Tibial artery (tissue), 4 donors: ENCODE data around the gene ZCCHC10.

Source experiments
- DNase-seq, 2 donors: peaks; one replicate each; pipeline ENCODE4 v3.0.0-alpha.2; 2019
- H3K27ac ChIP-seq, 2 donors: fragments of 200-600 bp; sonication (generic) in 1 of 2; 1 replicate in 1 of 2; 2 replicates in 1 of 2; pipeline ENCODE4 v1.5.1; 2018 to 2019; ENCODE audit warnings: mild to moderate bottlenecking in 1 of 2
- H3K27me3 ChIP-seq, 2 donors: fragments of 200-600 bp; sonication (generic) in 1 of 2; one replicate each; pipeline versions ENCODE4 v1.5.1 to v1.6.0; 2016 to 2019
- H3K36me3 ChIP-seq, 3 donors: fragments of 200-600 bp; sonication (generic) in 2 of 3; one replicate each; pipeline ENCODE4 v1.5.1; 2016 to 2019; ENCODE audit warnings: mild to moderate bottlenecking in 2 of 3
- H3K4me1 ChIP-seq, 4 donors: fragments of 200-600 bp; sonication (generic) in 2 of 4; 1 replicate in 3 of 4; 2 replicates in 1 of 4; pipeline ENCODE4 v1.5.1; 2016 to 2019
- H3K4me3 ChIP-seq, 2 donors: fragments of 200-600 bp; sonication (generic) in 1 of 2; 1 replicate in 1 of 2; 2 replicates in 1 of 2; pipeline ENCODE4 v1.5.1; 2018 to 2019; ENCODE audit warnings: mild to moderate bottlenecking in 2 of 2
- H3K9me3 ChIP-seq, 3 donors: fragments of 200-600 bp; sonication (generic) in 1 of 3; one replicate each; pipeline ENCODE4 v1.5.1; 2016 to 2019
- intact Hi-C: fragments of 100-400 bp; cut with DNase I; formaldehyde crosslinking; loops from one replicate; pipeline ENCODE4 v1.15.0; 2023; ENCODE audit warnings: low total_unique reads
- TF ChIP-seq, protein P1 (sequence below), 2 experiments: fragments of 200-600 bp in 1 of 2; fragments of 450-650 bp in 1 of 2; IDR thresholded peaks; one replicate each; pipeline ENCODE4 v1.5.1; 2017 to 2019; ENCODE audit warnings: antibody characterized with exemption in 2 of 2, mild to moderate bottlenecking in 1 of 2, moderate library complexity in 1 of 2

The ZCCHC10 gene

GRCh38 chr5:133063965-133064364, 37.6 kb upstream of the ZCCHC10 start:
- Histone ChIP-seq H3K27me3 (no peaks in the 10 kb centered on the region), H3K4me1 (peaks cover 0 to 25% (median 3%) of the 10 kb centered on the region in 4 donors), H3K27ac (no peak overlapping the region), H3K4me3 (no peak overlapping the region), H3K36me3 (peaks cover 16 to 31% (median 30%) of the 10 kb centered on the region in 3 donors), H3K9me3 (no peaks in the 10 kb centered on the region)
- TF ChIP-seq, protein P1, sequence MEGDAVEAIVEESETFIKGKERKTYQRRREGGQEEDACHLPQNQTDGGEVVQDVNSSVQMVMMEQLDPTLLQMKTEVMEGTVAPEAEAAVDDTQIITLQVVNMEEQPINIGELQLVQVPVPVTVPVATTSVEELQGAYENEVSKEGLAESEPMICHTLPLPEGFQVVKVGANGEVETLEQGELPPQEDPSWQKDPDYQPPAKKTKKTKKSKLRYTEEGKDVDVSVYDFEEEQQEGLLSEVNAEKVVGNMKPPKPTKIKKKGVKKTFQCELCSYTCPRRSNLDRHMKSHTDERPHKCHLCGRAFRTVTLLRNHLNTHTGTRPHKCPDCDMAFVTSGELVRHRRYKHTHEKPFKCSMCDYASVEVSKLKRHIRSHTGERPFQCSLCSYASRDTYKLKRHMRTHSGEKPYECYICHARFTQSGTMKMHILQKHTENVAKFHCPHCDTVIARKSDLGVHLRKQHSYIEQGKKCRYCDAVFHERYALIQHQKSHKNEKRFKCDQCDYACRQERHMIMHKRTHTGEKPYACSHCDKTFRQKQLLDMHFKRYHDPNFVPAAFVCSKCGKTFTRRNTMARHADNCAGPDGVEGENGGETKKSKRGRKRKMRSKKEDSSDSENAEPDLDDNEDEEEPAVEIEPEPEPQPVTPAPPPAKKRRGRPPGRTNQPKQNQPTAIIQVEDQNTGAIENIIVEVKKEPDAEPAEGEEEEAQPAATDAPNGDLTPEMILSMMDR (IDR thresholded peaks at IDR 0.05) = no peak
- DNase-seq = no peak
- intact Hi-C loops = no loop called here

DNA sequence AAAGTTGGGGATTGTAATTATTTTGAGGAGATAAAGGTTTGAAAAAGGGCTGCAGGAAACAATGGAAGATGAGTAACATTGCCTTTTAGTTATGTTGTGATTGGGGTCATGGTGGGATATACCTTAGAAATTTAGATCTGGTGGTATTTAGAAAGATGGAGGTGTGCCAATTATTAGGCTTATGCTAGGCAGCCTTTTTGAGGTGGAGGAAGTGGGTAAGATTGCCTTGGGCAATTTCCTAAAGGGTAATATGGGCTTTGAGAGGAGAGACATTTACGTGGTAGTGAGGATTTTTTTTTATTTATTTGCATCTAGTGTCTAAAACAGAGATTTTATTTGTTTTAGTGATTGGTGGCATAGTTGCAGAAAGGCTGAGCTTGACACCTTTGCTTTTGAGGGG, 35.9 kb upstream of the ZCCHC10 start:
- Histone ChIP-seq H3K27me3 (no peaks in the 10 kb centered on the region), H3K4me1 (peaks cover 0 to 41% (median 11%) of the 10 kb centered on the region in 4 donors), H3K9me3 (no peaks in the 10 kb centered on the region), H3K36me3 (peaks cover 4 to 19% (median 14%) of the 10 kb centered on the region in 3 donors), H3K27ac (no peak overlapping the region), H3K4me3 (no peak overlapping the region)
- no peak for DNase-seq
- intact Hi-C loops = no loop called here
- TF ChIP-seq, protein P1 (IDR thresholded peaks at IDR 0.05) = no peak

DNA sequence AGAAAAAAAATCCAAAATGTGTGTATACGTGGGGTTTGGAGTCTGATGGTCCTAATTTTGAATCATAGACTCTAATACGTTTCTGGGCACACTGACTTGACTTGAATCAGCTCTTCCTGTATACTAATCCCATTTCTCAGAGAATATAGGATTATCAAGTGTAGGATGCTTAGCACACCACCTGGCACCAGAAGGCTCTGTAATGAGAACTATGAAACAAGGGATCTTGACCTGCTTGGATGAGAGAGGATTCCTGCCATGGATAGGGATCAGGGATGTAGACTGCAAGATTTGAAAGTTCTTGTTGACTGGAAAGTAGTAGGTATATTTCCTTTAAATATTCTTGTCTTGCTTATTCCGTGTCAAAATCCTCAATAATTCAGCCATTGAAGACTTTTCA, 33.3 kb upstream of the ZCCHC10 start:
- Histone ChIP-seq H3K4me3 (no peak overlapping the region), H3K9me3 (no peaks in the 10 kb centered on the region), H3K36me3 (no peaks in the 10 kb centered on the region), H3K27ac (no peak overlapping the region), H3K27me3 (no peaks in the 10 kb centered on the region), H3K4me1 (peaks cover 0 to 60% (median 14%) of the 10 kb centered on the region in 4 donors)
- intact Hi-C loops = no loop called here
- TF ChIP-seq, protein P1 (IDR thresholded peaks at IDR 0.05) = no peak
- no peak for DNase-seq

DNA sequence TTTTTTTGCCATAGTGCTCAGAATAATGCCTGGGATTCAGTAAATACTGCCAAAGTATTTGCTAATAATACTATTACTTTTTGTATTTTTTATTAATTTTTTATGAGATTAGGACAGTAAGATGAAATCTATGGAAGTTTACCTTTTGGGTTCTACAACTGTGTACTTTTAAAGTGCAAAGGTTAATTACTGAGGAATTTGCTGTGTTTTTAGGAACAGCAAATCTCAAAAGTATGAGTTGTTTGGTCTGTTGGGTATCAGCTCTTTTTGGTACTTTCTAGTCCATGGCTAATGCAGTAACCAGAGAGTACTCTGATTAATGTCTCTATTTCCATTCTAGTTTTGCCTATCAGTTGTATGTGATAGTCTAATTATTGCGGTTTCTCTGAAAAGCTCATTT, 30.5 kb upstream of the ZCCHC10 start:
- TF ChIP-seq, protein P1 (IDR thresholded peaks at IDR 0.05) = no peak
- intact Hi-C loops = no loop called here
- peaks cover 0 to 66% (median 26%) of the 10 kb centered on the region in 4 donors for H3K4me1 ChIP-seq
- H3K36me3 ChIP-seq = no peaks in the 10 kb centered on the region
- no peak overlapping the region for H3K27ac ChIP-seq
- H3K4me3 ChIP-seq = no peak overlapping the region
- H3K27me3 ChIP-seq = no peaks in the 10 kb centered on the region
- no peaks in the 10 kb centered on the region for H3K9me3 ChIP-seq
- no peak for DNase-seq

DNA sequence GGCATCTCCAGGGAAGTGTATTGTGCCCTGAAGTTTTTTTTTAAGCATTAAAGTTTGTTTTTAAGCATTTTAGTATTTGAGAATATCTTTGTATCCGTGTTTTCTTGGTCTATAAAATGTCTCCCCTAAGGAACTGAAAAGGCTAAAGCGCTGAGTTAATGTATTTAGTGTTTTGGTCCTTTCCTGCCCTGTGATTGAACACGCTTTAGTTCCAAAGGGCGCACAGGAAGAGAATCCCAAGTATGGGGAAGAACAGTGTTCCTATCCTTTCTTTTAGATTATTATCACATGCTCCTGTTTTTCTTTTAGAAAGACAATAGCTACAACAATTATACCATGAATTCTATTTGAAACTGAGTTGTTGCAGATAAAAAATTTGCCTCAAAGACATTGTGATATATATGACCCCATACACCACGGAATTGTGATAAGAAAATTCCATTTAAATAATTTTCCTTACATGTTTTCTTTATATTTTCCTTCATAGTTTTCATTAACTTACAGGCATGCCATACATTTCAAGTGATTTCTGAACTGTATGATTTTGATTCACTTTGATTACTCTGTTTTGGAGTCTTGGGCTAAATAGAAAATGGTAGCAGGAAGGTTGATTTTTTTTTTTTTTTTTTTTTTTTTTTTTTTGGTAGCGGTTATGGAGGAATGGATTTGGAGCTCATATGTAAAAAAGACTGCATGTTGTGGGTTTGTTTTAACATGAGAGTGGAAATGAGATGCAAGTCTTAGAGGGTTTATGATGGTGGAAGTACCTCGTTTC, 28.5 kb upstream of the ZCCHC10 start:
- H3K27ac ChIP-seq = no peak overlapping the region
- H3K4me3 ChIP-seq = no peak overlapping the region
- H3K36me3 ChIP-seq = no peaks in the 10 kb centered on the region
- H3K27me3 ChIP-seq = no peaks in the 10 kb centered on the region
- H3K4me1 ChIP-seq = peaks cover 0 to 74% (median 35%) of the 10 kb centered on the region in 4 donors
- no peak for DNase-seq
- TF ChIP-seq, protein P1 (IDR thresholded peaks at IDR 0.05) = no peak
- intact Hi-C loops = no loop called here
- H3K9me3 ChIP-seq = no peaks in the 10 kb centered on the region
